ENCODE measurements around the gene OLIG1. TPM values are rescaled to one million over a fixed set of nuclear protein-coding genes. Genes with fewer than 3 reads are reported as not detected.

The OLIG1 gene
- total RNA-seq, 1 experiment from 2014 or later, result not detected

- ATAC-seq (no peak), DNase-seq (no peak)
- no peaks in the 10 kb centered on the region for H3K36me3 ChIP-seq (ENCODE audit: low read depth, low read length)
- no peak for TF ChIP-seq EZH2phosphoT487 (IDR thresholded peaks at IDR 0.05; ENCODE audit: borderline replicate concordance, low read length)
- no peak for TF ChIP-seq EZH2 (IDR thresholded peaks at IDR 0.05; ENCODE audit: low read length, unreplicated experiment)
- intact Hi-C loops (cut with micrococcal nuclease), result no loop called here
- H3K4me2 ChIP-seq (ENCODE audit: low read length), result no peak overlapping the region
- peaks cover 11% of the 10 kb centered on the region for H3K4me1 ChIP-seq (ENCODE audit: insufficient read depth, low read length)
- peaks cover 42% of the 10 kb centered on the region for H3K27me3 ChIP-seq (ENCODE audit: low read length)
- no peaks in the 10 kb centered on the region for H4K20me1 ChIP-seq (ENCODE audit: low read length)
- POLR2A ChIA-PET (ENCODE audit: unreplicated experiment), result no interaction called here
- no peaks in the 10 kb centered on the region for H3K9me3 ChIP-seq (ENCODE audit: low read length)
- no peaks in the 10 kb centered on the region for H3F3A ChIP-seq (ENCODE audit: low read length, unreplicated experiment)
- CTCF ChIA-PET, result no interaction called here
- H3K9ac ChIP-seq (ENCODE audit: low read length), result no peak overlapping the region
- H2AFZ ChIP-seq (ENCODE audit: low read length), result no peak overlapping the region
- H3K27ac ChIP-seq (ENCODE audit: low read length), result no peak overlapping the region
- H3K4me3 ChIP-seq (ENCODE audit: low read length), result no peak overlapping the region
- BruUV-seq (replicated peaks), result no TSS peak
- no peaks in the 10 kb centered on the region for H3K79me2 ChIP-seq (ENCODE audit: low read length)
- no peaks in the 10 kb centered on the region for H3K9me2 ChIP-seq (replicated peaks; ENCODE audit: low read length)
Measured at GRCh38 chr21:33033094-33033951, 36.6 kb upstream of the OLIG1 start.

DNA sequence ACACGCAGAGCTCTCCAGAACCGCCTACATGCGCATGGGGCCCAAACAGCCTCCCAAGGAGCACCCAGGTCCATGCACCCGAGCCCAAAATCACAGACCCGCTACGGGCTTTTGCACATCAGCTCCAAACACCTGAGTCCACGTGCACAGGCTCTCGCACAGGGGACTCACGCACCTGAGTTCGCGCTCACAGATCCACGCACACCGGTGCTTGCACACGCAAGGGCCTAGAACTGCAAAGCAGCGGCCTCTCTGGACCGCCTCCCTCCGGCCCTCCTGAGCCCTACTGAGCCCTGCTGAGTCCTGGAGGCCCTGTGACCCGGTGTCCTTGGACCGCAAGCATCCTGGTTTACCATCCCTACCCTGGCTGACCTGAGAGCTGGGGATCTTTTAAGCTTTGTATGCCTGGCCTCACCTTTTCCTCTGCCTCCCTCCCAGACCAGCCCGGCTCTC lies 36.0 kb upstream of the OLIG1 start:
- DNase-seq (no peak), ATAC-seq (no peak)
- Histone ChIP-seq H3F3A (ENCODE audit: low read length, unreplicated experiment) (no peaks in the 10 kb centered on the region), H3K4me3 (ENCODE audit: low read length) (no peak overlapping the region), H3K4me1 (ENCODE audit: insufficient read depth, low read length) (peaks cover 11% of the 10 kb centered on the region), H3K27ac (ENCODE audit: low read length) (no peak overlapping the region), H2AFZ (ENCODE audit: low read length) (no peak overlapping the region), H3K9ac (ENCODE audit: low read length) (no peak overlapping the region), H3K9me2 (replicated peaks; ENCODE audit: low read length) (no peaks in the 10 kb centered on the region), H3K9me3 (ENCODE audit: low read length) (no peaks in the 10 kb centered on the region), H3K27me3 (ENCODE audit: low read length) (peaks cover 35% of the 10 kb centered on the region), H3K36me3 (ENCODE audit: low read depth, low read length) (no peaks in the 10 kb centered on the region), H4K20me1 (ENCODE audit: low read length) (no peaks in the 10 kb centered on the region), H3K79me2 (ENCODE audit: low read length) (no peaks in the 10 kb centered on the region), H3K4me2 (ENCODE audit: low read length) (no peak overlapping the region)
- intact Hi-C loops (cut with micrococcal nuclease), result no loop called here
- ChIA-PET CTCF (no interaction called here), POLR2A (ENCODE audit: unreplicated experiment) (no interaction called here)
- BruUV-seq (replicated peaks), result no TSS peak
- TF ChIP-seq, protein P1, sequence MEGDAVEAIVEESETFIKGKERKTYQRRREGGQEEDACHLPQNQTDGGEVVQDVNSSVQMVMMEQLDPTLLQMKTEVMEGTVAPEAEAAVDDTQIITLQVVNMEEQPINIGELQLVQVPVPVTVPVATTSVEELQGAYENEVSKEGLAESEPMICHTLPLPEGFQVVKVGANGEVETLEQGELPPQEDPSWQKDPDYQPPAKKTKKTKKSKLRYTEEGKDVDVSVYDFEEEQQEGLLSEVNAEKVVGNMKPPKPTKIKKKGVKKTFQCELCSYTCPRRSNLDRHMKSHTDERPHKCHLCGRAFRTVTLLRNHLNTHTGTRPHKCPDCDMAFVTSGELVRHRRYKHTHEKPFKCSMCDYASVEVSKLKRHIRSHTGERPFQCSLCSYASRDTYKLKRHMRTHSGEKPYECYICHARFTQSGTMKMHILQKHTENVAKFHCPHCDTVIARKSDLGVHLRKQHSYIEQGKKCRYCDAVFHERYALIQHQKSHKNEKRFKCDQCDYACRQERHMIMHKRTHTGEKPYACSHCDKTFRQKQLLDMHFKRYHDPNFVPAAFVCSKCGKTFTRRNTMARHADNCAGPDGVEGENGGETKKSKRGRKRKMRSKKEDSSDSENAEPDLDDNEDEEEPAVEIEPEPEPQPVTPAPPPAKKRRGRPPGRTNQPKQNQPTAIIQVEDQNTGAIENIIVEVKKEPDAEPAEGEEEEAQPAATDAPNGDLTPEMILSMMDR (conservative IDR thresholded peaks at IDR 0.05; ENCODE audit: low read depth, low read length), result no peak
- no peak for TF ChIP-seq EZH2phosphoT487 (IDR thresholded peaks at IDR 0.05; ENCODE audit: borderline replicate concordance, low read length)

DNA sequence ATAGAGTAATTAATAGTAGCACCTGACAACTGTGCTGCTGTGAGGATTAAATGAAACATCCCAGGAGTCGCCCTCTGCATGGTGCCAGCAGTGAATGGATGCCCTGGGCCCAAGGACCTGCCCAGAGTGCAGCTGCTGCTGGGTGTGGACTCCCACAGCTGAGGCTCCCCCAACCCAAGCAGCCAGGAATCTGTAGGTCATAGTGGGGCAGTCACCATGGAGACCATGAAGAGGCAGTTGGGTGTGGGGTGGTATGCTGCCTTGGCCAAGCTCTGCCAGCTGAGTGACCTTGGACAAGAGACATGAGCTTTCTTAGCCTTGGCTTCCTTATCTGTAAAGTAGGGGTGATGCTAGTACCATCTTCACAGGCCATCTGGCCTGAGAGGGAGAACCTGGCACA lies 34.8 kb upstream of the OLIG1 start:
- H3K4me2 ChIP-seq (ENCODE audit: low read length), result no peak overlapping the region
- ChIA-PET CTCF (no interaction called here), POLR2A (ENCODE audit: unreplicated experiment) (no interaction called here)
- H3K36me3 ChIP-seq (ENCODE audit: low read depth, low read length), result no peaks in the 10 kb centered on the region
- peaks cover 11% of the 10 kb centered on the region for H3K4me1 ChIP-seq (ENCODE audit: insufficient read depth, low read length)
- BruUV-seq (replicated peaks), result no TSS peak
- H3F3A ChIP-seq (ENCODE audit: low read length, unreplicated experiment), result no peaks in the 10 kb centered on the region
- no peak for DNase-seq
- H3K9me3 ChIP-seq (ENCODE audit: low read length), result no peaks in the 10 kb centered on the region
- no peak overlapping the region for H3K27ac ChIP-seq (ENCODE audit: low read length)
- no peak overlapping the region for H3K9ac ChIP-seq (ENCODE audit: low read length)
- intact Hi-C loops (cut with micrococcal nuclease), result no loop called here
- H3K79me2 ChIP-seq (ENCODE audit: low read length), result no peaks in the 10 kb centered on the region
- H4K20me1 ChIP-seq (ENCODE audit: low read length), result no peaks in the 10 kb centered on the region
- no peak for ATAC-seq
- H3K9me2 ChIP-seq (replicated peaks; ENCODE audit: low read length), result no peaks in the 10 kb centered on the region
- H3K27me3 ChIP-seq (ENCODE audit: low read length), result peaks cover 24% of the 10 kb centered on the region
- no peak overlapping the region for H3K4me3 ChIP-seq (ENCODE audit: low read length)
- no peak overlapping the region for H2AFZ ChIP-seq (ENCODE audit: low read length)
- TF ChIP-seq, protein P1 (conservative IDR thresholded peaks at IDR 0.05; ENCODE audit: low read depth, low read length), result no peak
- no peak for TF ChIP-seq EZH2phosphoT487 (IDR thresholded peaks at IDR 0.05; ENCODE audit: borderline replicate concordance, low read length)
- TF ChIP-seq EZH2 (IDR thresholded peaks at IDR 0.05; ENCODE audit: low read length, unreplicated experiment), result no peak

Measured in PC-3 (cell line).